OCI-LY1 (cell line): ENCODE measurements around the gene TRAF3IP3.

Experiments used
- H2AFZ ChIP-seq: fragments of 200-600 bp; sonication (generic), shearing (Covaris generic); 2 replicates; pipeline ENCODE4 v1.6.0; 2014; ENCODE audit warnings: antibody characterized with exemption, mild to moderate bottlenecking, low read length
- H3F3A ChIP-seq: fragments of 200-600 bp; sonication (generic), shearing (Covaris generic); 2 replicates; pipeline ENCODE4 v1.6.0; 2014; ENCODE audit warnings: mild to moderate bottlenecking, antibody characterized with exemption, low read length, moderate library complexity; ENCODE audit not compliant: insufficient read depth
- H3K27ac ChIP-seq: fragments of 200-600 bp; sonication (generic); 2 replicates; pipeline ENCODE4 v1.5.1; 2014; ENCODE audit warnings: low read length, mixed run types, mild to moderate bottlenecking, low read depth; ENCODE audit not compliant: poor library complexity, severe bottlenecking
- H3K27me3 ChIP-seq: fragments of 200-600 bp; sonication (generic); 2 replicates; pipeline ENCODE4 v1.6.0; 2014; ENCODE audit warnings: antibody characterized with exemption, mild to moderate bottlenecking, low read length, moderate library complexity; ENCODE audit not compliant: insufficient read depth
- H3K36me3 ChIP-seq: fragments of 200-600 bp; sonication (generic); 2 replicates; pipeline ENCODE4 v1.6.1; 2014; ENCODE audit warnings: mild to moderate bottlenecking, antibody characterized with exemption, low read length, moderate library complexity, mixed read lengths; ENCODE audit not compliant: insufficient read depth
- H3K4me1 ChIP-seq: fragments of 200-600 bp; sonication (generic); 2 replicates; pipeline ENCODE4 v1.5.1; 2014; ENCODE audit warnings: mild to moderate bottlenecking, low read length, moderate library complexity; ENCODE audit not compliant: insufficient read depth, severe bottlenecking
- H3K4me2 ChIP-seq: fragments of 200-600 bp; sonication (generic), shearing (Covaris generic); 2 replicates; pipeline ENCODE4 v1.6.1; 2014; ENCODE audit warnings: low read length
- H3K4me3 ChIP-seq: fragments of 200-600 bp; sonication (generic); 2 replicates; pipeline ENCODE4 v1.5.1; 2014; ENCODE audit warnings: low read length, low read depth, mild to moderate bottlenecking, mixed read lengths; ENCODE audit not compliant: poor library complexity, severe bottlenecking
- H3K79me2 ChIP-seq: fragments of 200-600 bp; shearing (Covaris generic); 2 replicates; pipeline ENCODE4 v1.6.1; 2016; ENCODE audit warnings: mixed run types, low read length, mixed read lengths; ENCODE audit not compliant: insufficient read depth
- H3K9ac ChIP-seq: fragments of 200-600 bp; sonication (generic), shearing (Covaris generic); 2 replicates; pipeline ENCODE4 v1.6.1; 2014; ENCODE audit warnings: mild to moderate bottlenecking, low read length, mixed read lengths
- H3K9me2 ChIP-seq: fragments of 200-600 bp; sonication (generic), shearing (Covaris generic); 2 replicates; pipeline ENCODE4 v1.6.1; 2014; ENCODE audit warnings: low read depth, mild to moderate bottlenecking, low read length, mixed read lengths
- H3K9me3 ChIP-seq: fragments of 200-600 bp; shearing (Covaris generic); 2 replicates; pipeline ENCODE4 v1.6.1; 2014; ENCODE audit warnings: low read length, mixed read lengths
- H4K20me1 ChIP-seq: fragments of 200-600 bp; sonication (generic), shearing (Covaris generic); 2 replicates; pipeline ENCODE4 v1.6.0; 2016; ENCODE audit warnings: mild to moderate bottlenecking, low read length; ENCODE audit not compliant: insufficient read depth
- EZH2 ChIP-seq: fragments of 200-600 bp; sonication (generic), shearing (Covaris generic); IDR thresholded peaks from 2 replicates; pipeline ENCODE4 v1.8.0; 2017; ENCODE audit warnings: borderline replicate concordance, mixed run types, mild to moderate bottlenecking, antibody characterized with exemption, low read length, moderate library complexity, mixed read lengths
- TF ChIP-seq, protein P1 (sequence below): fragments of 200-600 bp; sonication (generic), shearing (Covaris generic); IDR thresholded peaks from 2 replicates; pipeline ENCODE4 v1.5.1; 2017; ENCODE audit warnings: mild to moderate bottlenecking, antibody characterized with exemption, low read length, moderate library complexity, mixed read lengths

Gene TRAF3IP3

DNA sequence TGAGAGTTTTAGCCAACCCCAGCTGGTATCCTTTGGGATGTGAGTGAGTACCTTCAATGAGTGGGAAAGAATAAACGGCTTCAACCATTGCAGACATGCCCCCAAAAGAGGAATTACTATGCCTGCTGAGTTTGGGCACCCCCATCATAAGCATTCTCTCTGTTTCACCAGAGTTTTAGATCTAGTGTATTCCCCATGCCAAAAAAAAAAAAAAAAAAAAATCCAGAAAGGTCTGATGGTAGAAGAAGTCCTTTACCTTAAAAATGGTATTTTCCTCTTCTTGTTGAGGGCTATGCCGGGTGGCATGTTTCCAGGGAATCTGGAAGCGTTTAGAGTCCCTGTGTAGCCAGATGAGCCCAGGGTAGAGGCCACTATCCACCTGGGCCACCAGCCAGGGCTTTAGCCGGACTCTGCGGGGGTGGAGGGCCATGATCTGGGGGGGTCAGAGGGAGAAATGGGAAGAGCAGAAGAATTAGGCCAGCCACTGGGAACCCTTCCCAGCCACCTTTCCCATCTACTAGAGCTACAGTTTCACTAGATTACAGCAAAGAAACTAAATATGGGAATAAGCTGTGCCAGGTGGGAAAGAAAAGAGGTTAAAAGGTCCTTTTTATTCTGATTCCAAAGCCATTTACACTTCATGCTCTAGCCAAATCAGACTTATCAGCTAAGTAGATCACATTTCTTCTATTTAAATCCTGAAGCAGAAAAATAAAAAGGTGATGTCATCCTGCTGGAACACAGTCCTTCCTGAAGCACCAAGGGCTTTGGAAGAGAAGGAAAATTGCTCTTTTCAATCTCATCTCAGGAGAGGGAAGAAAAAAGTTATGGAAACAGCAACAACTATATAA, 45.4 kb downstream of the TRAF3IP3 start:
- Histone ChIP-seq H3K79me2 (no peaks in the 10 kb centered on the region), H3K9me2 (no peaks in the 10 kb centered on the region), H4K20me1 (no peaks in the 10 kb centered on the region), H3K36me3 (no peaks in the 10 kb centered on the region), H2AFZ (no peak overlapping the region), H3K27me3 (no peaks in the 10 kb centered on the region), H3K4me2 (no peak overlapping the region), H3K9me3 (no peaks in the 10 kb centered on the region), H3K4me3 (no peak overlapping the region), H3F3A (no peaks in the 10 kb centered on the region), H3K4me1 (peaks cover 1% of the 10 kb centered on the region), H3K27ac (no peak overlapping the region), H3K9ac (no peak overlapping the region)
- TF ChIP-seq, protein P1, sequence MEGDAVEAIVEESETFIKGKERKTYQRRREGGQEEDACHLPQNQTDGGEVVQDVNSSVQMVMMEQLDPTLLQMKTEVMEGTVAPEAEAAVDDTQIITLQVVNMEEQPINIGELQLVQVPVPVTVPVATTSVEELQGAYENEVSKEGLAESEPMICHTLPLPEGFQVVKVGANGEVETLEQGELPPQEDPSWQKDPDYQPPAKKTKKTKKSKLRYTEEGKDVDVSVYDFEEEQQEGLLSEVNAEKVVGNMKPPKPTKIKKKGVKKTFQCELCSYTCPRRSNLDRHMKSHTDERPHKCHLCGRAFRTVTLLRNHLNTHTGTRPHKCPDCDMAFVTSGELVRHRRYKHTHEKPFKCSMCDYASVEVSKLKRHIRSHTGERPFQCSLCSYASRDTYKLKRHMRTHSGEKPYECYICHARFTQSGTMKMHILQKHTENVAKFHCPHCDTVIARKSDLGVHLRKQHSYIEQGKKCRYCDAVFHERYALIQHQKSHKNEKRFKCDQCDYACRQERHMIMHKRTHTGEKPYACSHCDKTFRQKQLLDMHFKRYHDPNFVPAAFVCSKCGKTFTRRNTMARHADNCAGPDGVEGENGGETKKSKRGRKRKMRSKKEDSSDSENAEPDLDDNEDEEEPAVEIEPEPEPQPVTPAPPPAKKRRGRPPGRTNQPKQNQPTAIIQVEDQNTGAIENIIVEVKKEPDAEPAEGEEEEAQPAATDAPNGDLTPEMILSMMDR: no peak
- TF ChIP-seq EZH2: no peak

DNA sequence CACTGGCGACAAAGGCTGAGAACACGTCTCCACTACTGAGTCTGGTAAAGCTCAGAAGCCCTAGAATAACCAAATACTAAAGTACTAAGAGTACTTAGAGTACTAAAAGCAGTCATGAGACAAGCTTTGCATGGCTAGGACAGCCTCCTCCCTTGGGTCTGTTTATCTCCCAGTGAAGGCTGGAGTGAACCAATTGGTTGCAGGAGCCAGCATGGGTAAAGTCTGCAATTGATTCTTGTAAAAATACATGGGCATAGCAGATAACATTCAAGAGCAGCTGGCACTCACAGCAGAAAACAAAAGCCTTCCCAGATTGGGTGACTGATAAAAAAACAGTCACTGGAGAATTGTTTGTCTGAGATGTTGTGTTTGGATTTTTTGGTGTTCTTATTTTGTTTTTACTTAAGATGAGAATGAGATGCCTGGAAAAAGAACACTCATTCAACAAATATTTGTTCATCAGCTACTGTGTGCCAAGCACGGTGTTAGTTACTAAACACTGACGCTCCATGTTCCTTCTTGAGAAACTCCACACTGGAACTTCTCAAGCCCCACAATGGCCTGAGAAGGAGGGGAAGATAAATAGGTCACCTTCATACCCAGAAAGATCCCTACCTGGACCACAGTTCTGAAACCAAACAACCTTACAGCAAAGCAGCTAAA, 46.4 kb downstream of the TRAF3IP3 start:
- Histone ChIP-seq H3F3A (no peaks in the 10 kb centered on the region), H3K27ac (no peak overlapping the region), H3K9me2 (no peaks in the 10 kb centered on the region), H3K27me3 (no peaks in the 10 kb centered on the region), H3K9ac (no peak overlapping the region), H2AFZ (no peak overlapping the region), H3K36me3 (no peaks in the 10 kb centered on the region), H3K4me1 (peaks cover 4% of the 10 kb centered on the region), H3K79me2 (no peaks in the 10 kb centered on the region), H3K9me3 (no peaks in the 10 kb centered on the region), H4K20me1 (no peaks in the 10 kb centered on the region), H3K4me3 (no peak overlapping the region), H3K4me2 (no peak overlapping the region)
- TF ChIP-seq, protein P1: no peak
- no peak for TF ChIP-seq EZH2

- no peak overlapping the region for H3K4me3 ChIP-seq
- H3K9me3 ChIP-seq: no peaks in the 10 kb centered on the region
- TF ChIP-seq, protein P1: no peak
- no peak for TF ChIP-seq EZH2
- H2AFZ ChIP-seq: no peak overlapping the region
- no peak overlapping the region for H3K27ac ChIP-seq
- no peaks in the 10 kb centered on the region for H3K27me3 ChIP-seq
- no peaks in the 10 kb centered on the region for H3K79me2 ChIP-seq
- no peaks in the 10 kb centered on the region for H3K9me2 ChIP-seq
- no peaks in the 10 kb centered on the region for H3K36me3 ChIP-seq
- H3F3A ChIP-seq: no peaks in the 10 kb centered on the region
- H3K4me2 ChIP-seq: no peak overlapping the region
- H3K4me1 ChIP-seq: peaks cover 4% of the 10 kb centered on the region
- no peak overlapping the region for H3K9ac ChIP-seq
- no peaks in the 10 kb centered on the region for H4K20me1 ChIP-seq
Measured at GRCh38 chr1:209802780-209803152, 46.9 kb downstream of the TRAF3IP3 start.
